ENCODE measurements around the gene TARS2. TPM values are rescaled to one million over a fixed set of nuclear protein-coding genes. Genes with fewer than 3 reads are reported as not detected.

The TARS2 gene
- total and polyA plus RNA-seq, 2 of the 4 experiments (the other 2 are of a cell fraction): 10.9 to 21.8 TPM

DNA sequence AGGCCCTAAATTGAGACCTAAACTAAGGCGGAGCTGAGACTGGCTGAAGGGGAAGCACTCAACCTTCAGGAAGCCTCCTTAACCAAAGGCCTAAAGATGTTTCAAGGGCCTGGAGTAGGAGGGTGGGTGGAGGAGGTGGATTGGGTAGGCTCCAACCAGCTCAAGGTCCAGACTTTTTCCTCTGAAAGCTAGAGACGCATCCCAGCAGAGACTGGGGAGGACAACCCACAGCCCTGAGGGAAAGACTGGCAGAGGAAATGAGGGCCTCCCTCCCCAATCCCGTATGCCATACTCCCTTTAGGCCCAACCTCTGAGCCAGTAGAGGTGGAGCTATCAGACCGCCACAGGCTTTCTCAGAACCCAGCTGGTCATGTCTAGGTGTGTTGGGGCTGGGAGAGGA lies 21.8 kb downstream of the TARS2 start:
- BruUV-seq (replicated peaks): no TSS peak
- CTCF ChIA-PET: interaction anchor here (0.6 to 1.3 kb wide), 2 partner anchors 24 to 208 kb away, joined by 3 to 5 read pairs; no protein-coding TSS in a partner anchor
- no peaks in the 10 kb centered on the region for H3K27me3 ChIP-seq (ENCODE audit: control insufficient read depth, insufficient read depth, low read length)
- H4K8ac ChIP-seq (ENCODE audit: low read depth in 2 of 2, low read length in 2 of 2): peak overlapping the region; percentile 79 to 86; a peak in 3 of 4 replicates
- 0 out of 2 replicates have a peak overlapping the region, but pooled peaks have one; percentile 6 for H3K18ac ChIP-seq (ENCODE audit: low read depth, low read length)
- POLR2A ChIA-PET (ENCODE audit: unreplicated experiment): interaction anchor here (0.5 to 0.6 kb wide), 3 partner anchors 11 to 43 kb away, joined by 3 read pairs; no protein-coding TSS in a partner anchor
- peak overlapping the region; percentile 95 for H2BK5ac ChIP-seq (ENCODE audit: low read depth, low read length, poor library complexity, severe bottlenecking)
- H2BK120ac ChIP-seq (ENCODE audit: low read depth, low read length): peak overlapping the region; percentile 62
- ATAC-seq (ENCODE audit: low read depth) (no peak), DNase-seq (no peak)
- no peaks in the 10 kb centered on the region for H4K20me1 ChIP-seq (ENCODE audit: insufficient read depth, low read length)
- in situ Hi-C loops (cut with MboI; ENCODE audit: low sequenced_read_pairs) (no loop called here), dilution Hi-C loops (cut with HindIII; ENCODE audit: low sequenced_read_pairs, unreplicated experiment) (no loop called here), intact Hi-C loops (cut with micrococcal nuclease) (no loop called here)
- peak overlapping the region; percentile 94 for H3K14ac ChIP-seq (replicated peaks; ENCODE audit: low read depth, low read length)
- WGBS, 2 experiments (ENCODE audit: extremely low coverage in 2 of 2, insufficient read length in 1 of 2): no CpG with 5 or more reads among the region's 4 CpGs
- peak overlapping the region; percentile 14 for H4K5ac ChIP-seq (ENCODE audit: low read depth, low read length)
- peaks cover 26 to 61% of the 10 kb centered on the region in 2 experiments for H3K79me1 ChIP-seq (ENCODE audit: low read depth in 1 of 2, low read length in 2 of 2)
- H3K9ac ChIP-seq (ENCODE audit: low read depth, low read length): peak overlapping the region; percentile 85; the same call in 1 of the 2 replicates
- peak overlapping the region; percentile 98 for H3K4ac ChIP-seq (ENCODE audit: low read depth, low read length)
- H3K4me1 ChIP-seq (ENCODE audit: control insufficient read depth, insufficient read depth, low read length): peaks cover 22% of the 10 kb centered on the region
- peak overlapping the region; percentile 69; the same call in 1 of the 3 replicates for H2BK15ac ChIP-seq (ENCODE audit: low read depth, low read length)
- peak overlapping the region; percentile 94; the same call in 1 of the 2 replicates for H3K27ac ChIP-seq (ENCODE audit: insufficient read depth, low read length)
- no peaks in the 10 kb centered on the region for H3K9me3 ChIP-seq (ENCODE audit: control insufficient read depth, insufficient read depth, low read length)
- H3K23ac ChIP-seq (ENCODE audit: low read depth, low read length): peak overlapping the region; percentile 95
- H4K91ac ChIP-seq (ENCODE audit: insufficient read depth, low read depth, low read length): peak overlapping the region; percentile 99
- peak overlapping the region; percentile 85 for H2AFZ ChIP-seq (replicated peaks; ENCODE audit: low read length, poor library complexity)
- peak overlapping the region; percentile 48; the same call in 1 of the 2 replicates for H3K4me3 ChIP-seq (ENCODE audit: insufficient read depth, low read depth, low read length)
- peak overlapping the region; percentile 100 for H2AK9ac ChIP-seq (replicated peaks; ENCODE audit: low read depth, low read length, poor library complexity)
- peak overlapping the region; percentile 94; the same call in 1 of the 2 replicates for H3K56ac ChIP-seq (ENCODE audit: extremely low read depth, insufficient read depth, low read length)
- H3K4me2 ChIP-seq (ENCODE audit: low read depth, low read length): peak overlapping the region; percentile 93
- no peak for TF ChIP-seq BHLHE40 (IDR thresholded peaks at IDR 0.05; ENCODE audit: low read depth, low read length)
- no peak for TF ChIP-seq USF2 (IDR thresholded peaks at IDR 0.05; ENCODE audit: low read depth, low read length)
- TF ChIP-seq POLR2A (IDR thresholded peaks at IDR 0.05; ENCODE audit: low read depth, low read length): no peak
- TF ChIP-seq SMC3 (IDR thresholded peaks at IDR 0.05; ENCODE audit: low read depth, low read length): no peak
- no peak for TF ChIP-seq CTCF (conservative IDR thresholded peaks at IDR 0.05; ENCODE audit: low read depth, low read length)
- no peak for TF ChIP-seq MAFK (IDR thresholded peaks at IDR 0.05; ENCODE audit: low read depth, low read length)
- TF ChIP-seq MAZ (IDR thresholded peaks at IDR 0.05; ENCODE audit: borderline replicate concordance, low read depth, low read length): no peak
- TF ChIP-seq, protein P1, sequence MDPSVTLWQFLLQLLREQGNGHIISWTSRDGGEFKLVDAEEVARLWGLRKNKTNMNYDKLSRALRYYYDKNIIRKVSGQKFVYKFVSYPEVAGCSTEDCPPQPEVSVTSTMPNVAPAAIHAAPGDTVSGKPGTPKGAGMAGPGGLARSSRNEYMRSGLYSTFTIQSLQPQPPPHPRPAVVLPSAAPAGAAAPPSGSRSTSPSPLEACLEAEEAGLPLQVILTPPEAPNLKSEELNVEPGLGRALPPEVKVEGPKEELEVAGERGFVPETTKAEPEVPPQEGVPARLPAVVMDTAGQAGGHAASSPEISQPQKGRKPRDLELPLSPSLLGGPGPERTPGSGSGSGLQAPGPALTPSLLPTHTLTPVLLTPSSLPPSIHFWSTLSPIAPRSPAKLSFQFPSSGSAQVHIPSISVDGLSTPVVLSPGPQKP (IDR thresholded peaks at IDR 0.05; ENCODE audit: borderline replicate concordance, low read depth, low read length): no peak
- no peak for TF ChIP-seq FOS (IDR thresholded peaks at IDR 0.05; ENCODE audit: low read depth, low read length)
- TF ChIP-seq RFX5 (IDR thresholded peaks at IDR 0.05; ENCODE audit: low read depth, low read length): no peak
- TF ChIP-seq MXI1 (IDR thresholded peaks at IDR 0.05; ENCODE audit: borderline replicate concordance, low read depth, low read length): no peak
- no peak for TF ChIP-seq RCOR1 (IDR thresholded peaks at IDR 0.05; ENCODE audit: insufficient replicate concordance, low read length)
- no peak for TF ChIP-seq CEBPB (IDR thresholded peaks at IDR 0.05; ENCODE audit: low read depth, low read length)
- peak overlapping the region; percentile 96 for H2AK5ac ChIP-seq (ENCODE audit: low read depth, low read length)
- peaks cover 29% of the 10 kb centered on the region for H3K9me1 ChIP-seq (ENCODE audit: insufficient read depth, low read length)
- peak overlapping the region; percentile 10; the same call in 1 of the 2 replicates for H2BK20ac ChIP-seq (ENCODE audit: low read depth, low read length)
- peaks cover 49% of the 10 kb centered on the region for H3K36me3 ChIP-seq (ENCODE audit: control insufficient read depth, insufficient read depth, low read length)

Data from IMR-90 (cell line).